HepG2 (cell line): Measurements from ENCODE around the gene SLC35A2. TPM values are rescaled to one million over a fixed set of nuclear protein-coding genes. Genes with fewer than 3 reads are reported as not detected.

Experiments used
- CREM ChIP-seq, 2 experiments: sonication (generic) in 1 of 2; formaldehyde crosslinking in 1 of 2; IDR thresholded peaks; 2 replicates each; pipeline versions ENCODE4 v1.4.0 to v1.6.1; 2016 to 2020; ENCODE audit warnings: antibody characterized with exemption in 1 of 2, mild to moderate bottlenecking in 1 of 2, missing genetic modification reagents in 1 of 2
- GATAD1 ChIP-seq: IDR thresholded peaks from 2 replicates; pipeline ENCODE4 v1.6.1; 2016; ENCODE audit warnings: missing genetic modification reagents, missing compliant biosample characterization
- HMG20A ChIP-seq: IDR thresholded peaks from 2 replicates; pipeline ENCODE4 v1.6.1; 2016; ENCODE audit warnings: borderline replicate concordance
- HNRNPLL ChIP-seq: fragments of 200-400 bp; formaldehyde crosslinking; IDR thresholded peaks from 2 replicates; pipeline ENCODE4 v1.6.1; 2017; ENCODE audit warnings: mild to moderate bottlenecking, low read depth, low read length; ENCODE audit not compliant: poor library complexity, severe bottlenecking
- MAFG ChIP-seq: sonication (generic); formaldehyde crosslinking; IDR thresholded peaks from 2 replicates; pipeline ENCODE4 v1.5.1; 2020; ENCODE audit warnings: mild to moderate bottlenecking, missing genetic modification reagents
- MAX ChIP-seq: IDR thresholded peaks from 2 replicates; pipeline ENCODE4 v1.6.1; 2012; ENCODE audit warnings: inconsistent platforms
- MLXIP ChIP-seq: sonication (generic); formaldehyde crosslinking; IDR thresholded peaks from 2 replicates; pipeline ENCODE4 v1.9.0; 2021; ENCODE audit warnings: missing genetic modification reagents, borderline replicate concordance
- PAWR ChIP-seq: sonication (generic); formaldehyde crosslinking; IDR thresholded peaks from 2 replicates; pipeline ENCODE4 v1.4.0; 2020; ENCODE audit warnings: missing genetic modification reagents, mild to moderate bottlenecking, borderline replicate concordance
- RBFOX2 ChIP-seq: fragments of 200-400 bp; formaldehyde crosslinking; IDR thresholded peaks from 2 replicates; pipeline ENCODE4 v1.6.1; 2017; ENCODE audit warnings: low read depth, mild to moderate bottlenecking, low read length
- SPEN ChIP-seq: sonication (generic); formaldehyde crosslinking; IDR thresholded peaks from 2 replicates; pipeline ENCODE4 v1.5.1; 2020; ENCODE audit warnings: low read depth, mild to moderate bottlenecking, missing genetic modification reagents
- TBX3 ChIP-seq: fragments of 450-650 bp; IDR thresholded peaks from 2 replicates; pipeline ENCODE4 v1.6.1; 2017; ENCODE audit warnings: antibody characterized with exemption, mild to moderate bottlenecking, inconsistent platforms, borderline replicate concordance
- THRA ChIP-seq: sonication (generic); formaldehyde crosslinking; IDR thresholded peaks from 2 replicates; pipeline ENCODE4 v1.4.0; 2020; ENCODE audit warnings: missing genetic modification reagents, borderline replicate concordance
- ZNF143 ChIP-seq: sonication (generic); formaldehyde crosslinking; IDR thresholded peaks from 2 replicates; pipeline ENCODE4 v1.4.0; 2020; ENCODE audit warnings: missing genetic modification reagents
- ZNF362 ChIP-seq: sonication (generic); formaldehyde crosslinking; IDR thresholded peaks from 2 replicates; pipeline ENCODE4 v1.4.0; 2020; ENCODE audit warnings: missing genetic modification reagents, mild to moderate bottlenecking, borderline replicate concordance
- ZNF570 ChIP-seq: sonication (generic); formaldehyde crosslinking; IDR thresholded peaks from 2 replicates; pipeline ENCODE4 v1.4.0; 2020; ENCODE audit warnings: mild to moderate bottlenecking, missing genetic modification reagents, borderline replicate concordance
- ZNF639 ChIP-seq: conservative IDR thresholded peaks from 2 replicates; pipeline ENCODE4 v1.6.1; 2018; ENCODE audit warnings: missing genetic modification reagents
- ZNF784 ChIP-seq: sonication (generic); formaldehyde crosslinking; IDR thresholded peaks from 2 replicates; pipeline ENCODE4 v1.5.1; 2020; ENCODE audit warnings: missing genetic modification reagents, mild to moderate bottlenecking, borderline replicate concordance
- ZNF83 ChIP-seq: sonication (generic); formaldehyde crosslinking; IDR thresholded peaks from 2 replicates; pipeline ENCODE4 v1.4.0; 2020; ENCODE audit warnings: missing genetic modification reagents, mild to moderate bottlenecking, borderline replicate concordance
- polyA plus RNA-seq, 8 experiments: library from polyadenylated mRNA; depleted of rRNA in 3 of 8; stranded (reverse) in 7 of 8; unstranded in 1 of 8; fragments of >200 nt; fragmentation: Illumina TruSeq in 4 of 8; extraction: Trizol in 4 of 8; gene quantifications; 2 replicates each; pipeline versions ENCODE4 v1.2.1 to v1.2.3, GENCODE V29; 2011 to 2016; ENCODE audit warnings: low read depth in 4 of 8, missing spikeins in 1 of 8, mixed read lengths in 1 of 8; ENCODE audit not compliant: insufficient read depth in 1 of 8
- total RNA-seq, 5 experiments: library from RNA; depleted of rRNA; stranded (reverse); fragments of >200 nt; fragmentation: Illumina TruSeq; extraction: Trizol; gene quantifications; 2 replicates each; pipeline ENCODE4 v1.2.3, GENCODE V29; 2016; ENCODE audit warnings: low read depth in 1 of 5

SLC35A2 gene
- total and polyA plus RNA-seq, 2 of the 13 experiments (the other 11 are each of a cell fraction or from before 2014, with no cell fraction given) = 32.1 to 40.8 TPM

- TF ChIP-seq GATAD1 (CRISPR knock-in tag) (peak; percentile 40; the same call in 1 of the 2 replicates), ZNF570 (CRISPR knock-in tag) (no peak), SPEN (peak; percentile 14; the same call in 1 of the 2 replicates), ZNF83 (CRISPR knock-in tag) (no peak), ZNF362 (CRISPR knock-in tag) (no peak), TBX3 (no peak), MAX (peak; percentile 12; the same call in 1 of the 2 replicates), ZNF784 (CRISPR knock-in tag) (no peak), ZNF143 (CRISPR knock-in tag) (peak; percentile 85), CREM (IDR thresholded peaks at IDR 0.05) (no peak), CREM (CRISPR knock-in tag; IDR thresholded peaks at IDR 0.05) (no peak), MAFG (CRISPR knock-in tag) (no peak), HNRNPLL (peak; percentile 15), RBFOX2 (peak; percentile 84), ZNF639 (CRISPR knock-in tag) (peak; percentile 31; the same call in 1 of the 2 replicates), HMG20A (CRISPR knock-in tag) (no peak), THRA (CRISPR knock-in tag) (no peak), MLXIP (CRISPR knock-in tag) (no peak), PAWR (no peak)
Measured at GRCh38 chrX:48957477-48957826, 46.0 kb upstream of the SLC35A2 start, which contains the start of gene OTUD5 (continued).
